Neural progenitor cell (in vitro differentiated cells): ENCODE measurements around the gene DBH. TPM values are rescaled to one million over a fixed set of nuclear protein-coding genes. Genes with fewer than 3 reads are reported as not detected.
A peak's percentile ranks its signal among the peaks of the same experiment; 100 is the strongest.

Experiments used
- DNase-seq: peaks from one replicate; pipeline ENCODE4 v3.0.0-alpha.2; 2016; ENCODE audit warnings: low spot score
- H2AFZ ChIP-seq: fragments of 200-600 bp; sonication (generic); replicated peaks from 2 replicates; pipeline ENCODE4 v1.6.1; 2016; ENCODE audit warnings: antibody characterized with exemption
- H3F3A ChIP-seq: fragments of 200-600 bp; sonication (generic); 2 replicates; pipeline ENCODE4 v1.6.1; 2016; ENCODE audit warnings: antibody characterized with exemption, low read depth
- H3K27ac ChIP-seq: fragments of 200-600 bp; sonication (generic); 2 replicates; pipeline ENCODE4 v1.5.1; 2016; ENCODE audit warnings: mild to moderate bottlenecking
- H3K27me3 ChIP-seq: fragments of 200-600 bp; sonication (generic); 2 replicates; pipeline ENCODE4 v1.6.1; 2016; ENCODE audit warnings: mild to moderate bottlenecking, moderate library complexity
- H3K36me3 ChIP-seq: fragments of 200-600 bp; sonication (generic); 2 replicates; pipeline ENCODE4 v1.5.1; 2016
- H3K4me1 ChIP-seq: fragments of 200-600 bp; sonication (generic); 2 replicates; pipeline ENCODE4 v1.6.1; 2016; ENCODE audit warnings: mixed run types
- H3K4me2 ChIP-seq: fragments of 200-600 bp; sonication (generic); 2 replicates; pipeline ENCODE4 v1.6.1; 2016
- H3K4me3 ChIP-seq: fragments of 200-600 bp; sonication (generic); 2 replicates; pipeline ENCODE4 v1.5.1; 2016
- H3K79me2 ChIP-seq: fragments of 200-600 bp; sonication (generic); 2 replicates; pipeline ENCODE4 v1.6.1; 2016; ENCODE audit warnings: low read depth
- H3K9ac ChIP-seq: fragments of 200-600 bp; sonication (generic); 2 replicates; pipeline ENCODE4 v1.6.1; 2016
- H3K9me3 ChIP-seq: fragments of 200-600 bp; sonication (generic); 2 replicates; pipeline ENCODE4 v1.5.1; 2016; ENCODE audit warnings: low read depth
- H4K20me1 ChIP-seq: fragments of 200-600 bp; sonication (generic); 2 replicates; pipeline ENCODE4 v1.6.1; 2016; ENCODE audit warnings: low read depth
- H3K27ac Mint-ChIP-seq: 3 replicates; pipeline ENCODE4 v1.8.0; 2021; ENCODE audit warnings: mixed read lengths
- H3K27me3 Mint-ChIP-seq: 2 replicates; pipeline ENCODE4 v1.8.0; 2022; ENCODE audit warnings: low read depth, mild to moderate bottlenecking, inconsistent platforms, moderate library complexity, mixed read lengths; ENCODE audit not compliant: insufficient read depth
- H3K36me3 Mint-ChIP-seq: 3 replicates; pipeline ENCODE4 v1.8.0; 2021; ENCODE audit warnings: mixed read lengths
- H3K4me1 Mint-ChIP-seq: 3 replicates; pipeline ENCODE4 v1.8.0; 2021; ENCODE audit warnings: mixed read lengths
- H3K4me3 Mint-ChIP-seq: 3 replicates; pipeline ENCODE4 v1.8.0; 2021; ENCODE audit warnings: mild to moderate bottlenecking, moderate library complexity, mixed read lengths
- H3K9me3 Mint-ChIP-seq: 3 replicates; pipeline ENCODE4 v1.8.0; 2020; ENCODE audit warnings: mixed read lengths
- CTCF ChIP-seq: fragments of 200-600 bp; sonication (generic); IDR thresholded peaks from 2 replicates; pipeline ENCODE4 v1.5.1; 2017; ENCODE audit warnings: antibody characterized with exemption, mild to moderate bottlenecking
- EZH2 ChIP-seq: fragments of 200-600 bp; sonication (generic); IDR thresholded peaks from 2 replicates; pipeline ENCODE4 v1.6.1; 2017; ENCODE audit warnings: antibody characterized with exemption, mild to moderate bottlenecking, moderate library complexity
- EZH2phosphoT487 ChIP-seq: fragments of 200-600 bp; sonication (generic); IDR thresholded peaks from 2 replicates; pipeline ENCODE4 v1.6.1; 2017; ENCODE audit warnings: antibody characterized with exemption
- total RNA-seq: library from RNA; depleted of rRNA; stranded (reverse); fragments of >200 nt; gene quantifications from 2 replicates; pipeline ENCODE4 v1.2.3, GENCODE V29; 2015; ENCODE audit warnings: low replicate concordance

DBH gene
- total RNA-seq, 1 donor from 2014 or later: not detected

- H2AFZ ChIP-seq: no peak overlapping the region
- no peaks in the 10 kb centered on the region for H3F3A ChIP-seq
- no peak overlapping the region for H3K9ac ChIP-seq
- no peak for DNase-seq
- no peaks in the 10 kb centered on the region for H3K9me3 ChIP-seq
- no peaks in the 10 kb centered on the region for H3K36me3 ChIP-seq
- H3K4me2 ChIP-seq: no peak overlapping the region
- no peaks in the 10 kb centered on the region for H3K27me3 ChIP-seq
- H3K79me2 ChIP-seq: no peaks in the 10 kb centered on the region
- TF ChIP-seq EZH2phosphoT487: no peak
- TF ChIP-seq CTCF: no peak
- TF ChIP-seq EZH2: no peak
- no peak overlapping the region for H3K4me3 ChIP-seq
- Mint-ChIP-seq H3K4me1 (peaks cover 14% of the 10 kb centered on the region), H3K9me3 (no peaks in the 10 kb centered on the region), H3K27ac (no peak overlapping the region), H3K27me3 (peaks cover 3% of the 10 kb centered on the region), H3K4me3 (no peak overlapping the region), H3K36me3 (no peaks in the 10 kb centered on the region)
- H3K4me1 ChIP-seq: no peaks in the 10 kb centered on the region
- no peaks in the 10 kb centered on the region for H4K20me1 ChIP-seq
- no peak overlapping the region for H3K27ac ChIP-seq
Observed at GRCh38 chr9:133671371-133671770, 35.2 kb downstream of the DBH start.

- H3K27ac ChIP-seq: no peak overlapping the region
- H3K4me3 ChIP-seq: no peak overlapping the region
- no peak overlapping the region for H3K4me2 ChIP-seq
- Mint-ChIP-seq H3K4me1 (peaks cover 10% of the 10 kb centered on the region), H3K36me3 (no peaks in the 10 kb centered on the region), H3K27me3 (no peaks in the 10 kb centered on the region), H3K4me3 (no peak overlapping the region), H3K9me3 (no peaks in the 10 kb centered on the region), H3K27ac (no peak overlapping the region)
- H3K9me3 ChIP-seq: no peaks in the 10 kb centered on the region
- H3K36me3 ChIP-seq: no peaks in the 10 kb centered on the region
- no peaks in the 10 kb centered on the region for H4K20me1 ChIP-seq
- no peaks in the 10 kb centered on the region for H3K27me3 ChIP-seq
- H3F3A ChIP-seq: no peaks in the 10 kb centered on the region
- no peak for DNase-seq
- H2AFZ ChIP-seq: no peak overlapping the region
- no peaks in the 10 kb centered on the region for H3K4me1 ChIP-seq
- no peak overlapping the region for H3K9ac ChIP-seq
- no peaks in the 10 kb centered on the region for H3K79me2 ChIP-seq
- TF ChIP-seq EZH2phosphoT487: no peak
- TF ChIP-seq CTCF: no peak
- no peak for TF ChIP-seq EZH2
Observed at GRCh38 chr9:133672503-133673257, 36.5 kb downstream of the DBH start.

- Histone ChIP-seq H3K36me3 (no peaks in the 10 kb centered on the region), H3K4me2 (no peak overlapping the region), H3K27me3 (no peaks in the 10 kb centered on the region), H3K9ac (no peak overlapping the region), H2AFZ (no peak overlapping the region), H3K9me3 (no peaks in the 10 kb centered on the region), H3K79me2 (no peaks in the 10 kb centered on the region), H4K20me1 (no peaks in the 10 kb centered on the region), H3F3A (no peaks in the 10 kb centered on the region), H3K4me3 (no peak overlapping the region), H3K4me1 (no peaks in the 10 kb centered on the region), H3K27ac (no peak overlapping the region)
- Mint-ChIP-seq H3K4me3 (no peak overlapping the region), H3K4me1 (peaks cover 11% of the 10 kb centered on the region), H3K27ac (no peak overlapping the region), H3K36me3 (no peaks in the 10 kb centered on the region), H3K9me3 (no peaks in the 10 kb centered on the region), H3K27me3 (no peaks in the 10 kb centered on the region)
- TF ChIP-seq EZH2: no peak
- no peak for TF ChIP-seq CTCF
- no peak for TF ChIP-seq EZH2phosphoT487
- peak; percentile 39 for DNase-seq
Observed at GRCh38 chr9:133673258-133673655, 37.1 kb downstream of the DBH start.
